Mesothelial cell of epicardium (in vitro differentiated cells): ENCODE results near the gene CDKAL1. TPM values are rescaled to one million over a fixed set of nuclear protein-coding genes. Genes with fewer than 3 reads are reported as not detected.

Experiments
- DNase-seq, 2 experiments: peaks; one replicate each; pipeline ENCODE4 v3.0.0; 2021; ENCODE audit warnings: low spot score in 2 of 2; ENCODE audit not compliant: unreplicated experiment in 2 of 2
- H3K27ac Mint-ChIP-seq: 2 replicates; pipeline ENCODE4 v1.8.0; 2021; ENCODE audit warnings: mixed read lengths
- H3K27me3 Mint-ChIP-seq: 2 replicates; pipeline ENCODE4 v1.8.0; 2021; ENCODE audit warnings: low read depth, mixed read lengths
- H3K36me3 Mint-ChIP-seq: 2 replicates; pipeline ENCODE4 v1.8.0; 2021; ENCODE audit warnings: mixed read lengths
- H3K4me1 Mint-ChIP-seq: 2 replicates; pipeline ENCODE4 v1.8.0; 2021; ENCODE audit warnings: mixed read lengths
- H3K4me3 Mint-ChIP-seq: 2 replicates; pipeline ENCODE4 v1.8.0; 2021; ENCODE audit warnings: mild to moderate bottlenecking, moderate library complexity, mixed read lengths
- H3K9me3 Mint-ChIP-seq: 2 replicates; pipeline ENCODE4 v1.8.0; 2021; ENCODE audit warnings: mixed read lengths
- total RNA-seq: library from RNA; stranded (reverse); gene quantifications from 3 replicates; pipeline ENCODE4 v1.2.1, GENCODE V29; 2021
- TF ChIP-seq, protein P1 (sequence below): fragments of 200-600 bp; sonication (generic); IDR thresholded peaks from one replicate; pipeline ENCODE4 v1.5.0; 2021; ENCODE audit warnings: antibody characterized with exemption; ENCODE audit not compliant: unreplicated experiment

CDKAL1 gene
- total RNA-seq, 1 donor from 2014 or later: 22.6 TPM

DNA sequence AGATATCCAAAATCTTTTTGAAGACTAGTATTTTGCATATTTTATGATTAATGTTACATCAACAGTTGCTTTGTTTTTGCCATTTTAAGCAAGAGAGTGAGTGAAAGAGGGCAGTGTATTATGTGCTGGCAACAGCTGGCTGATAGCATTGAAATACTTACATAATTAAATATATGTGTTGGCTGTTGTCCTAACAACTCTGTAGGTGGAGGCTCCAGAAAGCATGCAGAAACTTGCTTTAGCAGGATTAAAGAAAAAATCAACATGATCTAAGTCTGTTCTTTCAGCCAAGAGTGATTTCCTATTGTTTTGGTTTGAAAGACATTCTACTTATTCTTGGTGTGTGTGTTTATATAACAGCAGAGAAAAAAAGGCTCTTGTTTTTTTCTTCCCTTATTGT is 127.5 kb downstream of the CDKAL1 start:
- H3K27ac Mint-ChIP-seq: peak overlapping the region; percentile 62
- TF ChIP-seq, protein P1, sequence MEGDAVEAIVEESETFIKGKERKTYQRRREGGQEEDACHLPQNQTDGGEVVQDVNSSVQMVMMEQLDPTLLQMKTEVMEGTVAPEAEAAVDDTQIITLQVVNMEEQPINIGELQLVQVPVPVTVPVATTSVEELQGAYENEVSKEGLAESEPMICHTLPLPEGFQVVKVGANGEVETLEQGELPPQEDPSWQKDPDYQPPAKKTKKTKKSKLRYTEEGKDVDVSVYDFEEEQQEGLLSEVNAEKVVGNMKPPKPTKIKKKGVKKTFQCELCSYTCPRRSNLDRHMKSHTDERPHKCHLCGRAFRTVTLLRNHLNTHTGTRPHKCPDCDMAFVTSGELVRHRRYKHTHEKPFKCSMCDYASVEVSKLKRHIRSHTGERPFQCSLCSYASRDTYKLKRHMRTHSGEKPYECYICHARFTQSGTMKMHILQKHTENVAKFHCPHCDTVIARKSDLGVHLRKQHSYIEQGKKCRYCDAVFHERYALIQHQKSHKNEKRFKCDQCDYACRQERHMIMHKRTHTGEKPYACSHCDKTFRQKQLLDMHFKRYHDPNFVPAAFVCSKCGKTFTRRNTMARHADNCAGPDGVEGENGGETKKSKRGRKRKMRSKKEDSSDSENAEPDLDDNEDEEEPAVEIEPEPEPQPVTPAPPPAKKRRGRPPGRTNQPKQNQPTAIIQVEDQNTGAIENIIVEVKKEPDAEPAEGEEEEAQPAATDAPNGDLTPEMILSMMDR: no peak
- no peaks in the 10 kb centered on the region for H3K36me3 Mint-ChIP-seq
- H3K27me3 Mint-ChIP-seq: no peaks in the 10 kb centered on the region
- peaks cover 71% of the 10 kb centered on the region for H3K4me1 Mint-ChIP-seq
- H3K9me3 Mint-ChIP-seq: no peaks in the 10 kb centered on the region
- no peak overlapping the region for H3K4me3 Mint-ChIP-seq
- DNase-seq: no peak

DNA sequence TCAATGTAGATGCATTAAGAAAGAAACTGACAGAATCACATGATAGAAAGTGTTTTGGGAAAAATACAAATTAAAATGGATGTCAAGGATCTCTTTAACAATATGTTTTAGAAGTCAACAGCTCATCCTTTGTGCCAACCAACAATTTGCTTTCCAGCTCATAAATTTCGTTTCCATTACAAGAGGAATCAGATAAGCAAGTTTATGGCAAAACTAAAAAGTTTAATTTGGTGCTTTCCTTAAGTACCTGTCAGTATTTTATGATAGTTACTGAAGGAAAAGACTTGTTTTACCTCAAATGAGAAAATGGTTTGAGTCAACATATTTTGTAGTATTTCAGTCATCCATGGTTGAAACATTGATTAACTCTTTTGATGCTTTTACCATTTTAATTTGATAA is 130.0 kb downstream of the CDKAL1 start:
- Mint-ChIP-seq H3K4me1 (peaks cover 59% of the 10 kb centered on the region), H3K9me3 (no peaks in the 10 kb centered on the region), H3K4me3 (no peak overlapping the region), H3K27ac (no peak overlapping the region), H3K36me3 (no peaks in the 10 kb centered on the region), H3K27me3 (no peaks in the 10 kb centered on the region)
- TF ChIP-seq, protein P1: no peak
- DNase-seq: no peak

DNA sequence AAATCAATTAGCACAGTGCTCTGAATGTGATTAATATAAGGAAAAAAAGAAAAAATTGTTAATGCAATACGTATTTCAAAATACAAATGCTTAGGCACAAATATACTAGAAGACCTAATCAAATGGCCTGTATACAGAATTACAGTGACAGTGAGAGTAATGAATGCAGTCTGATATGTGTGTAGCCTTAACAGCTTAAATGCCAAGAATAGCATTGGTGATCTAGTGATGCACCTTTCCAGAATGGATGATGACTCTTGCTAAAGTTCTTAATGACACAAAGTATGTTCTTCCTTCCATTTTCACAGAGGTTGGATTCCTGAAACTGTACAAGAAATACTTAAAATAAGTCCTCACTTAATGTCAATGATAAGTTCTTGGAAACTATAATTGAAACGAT is 131.0 kb downstream of the CDKAL1 start:
- H3K27ac Mint-ChIP-seq: no peak overlapping the region
- TF ChIP-seq, protein P1: no peak
- H3K27me3 Mint-ChIP-seq: no peaks in the 10 kb centered on the region
- H3K9me3 Mint-ChIP-seq: no peaks in the 10 kb centered on the region
- no peak for DNase-seq
- H3K4me1 Mint-ChIP-seq: peaks cover 52% of the 10 kb centered on the region
- no peaks in the 10 kb centered on the region for H3K36me3 Mint-ChIP-seq
- no peak overlapping the region for H3K4me3 Mint-ChIP-seq

DNA sequence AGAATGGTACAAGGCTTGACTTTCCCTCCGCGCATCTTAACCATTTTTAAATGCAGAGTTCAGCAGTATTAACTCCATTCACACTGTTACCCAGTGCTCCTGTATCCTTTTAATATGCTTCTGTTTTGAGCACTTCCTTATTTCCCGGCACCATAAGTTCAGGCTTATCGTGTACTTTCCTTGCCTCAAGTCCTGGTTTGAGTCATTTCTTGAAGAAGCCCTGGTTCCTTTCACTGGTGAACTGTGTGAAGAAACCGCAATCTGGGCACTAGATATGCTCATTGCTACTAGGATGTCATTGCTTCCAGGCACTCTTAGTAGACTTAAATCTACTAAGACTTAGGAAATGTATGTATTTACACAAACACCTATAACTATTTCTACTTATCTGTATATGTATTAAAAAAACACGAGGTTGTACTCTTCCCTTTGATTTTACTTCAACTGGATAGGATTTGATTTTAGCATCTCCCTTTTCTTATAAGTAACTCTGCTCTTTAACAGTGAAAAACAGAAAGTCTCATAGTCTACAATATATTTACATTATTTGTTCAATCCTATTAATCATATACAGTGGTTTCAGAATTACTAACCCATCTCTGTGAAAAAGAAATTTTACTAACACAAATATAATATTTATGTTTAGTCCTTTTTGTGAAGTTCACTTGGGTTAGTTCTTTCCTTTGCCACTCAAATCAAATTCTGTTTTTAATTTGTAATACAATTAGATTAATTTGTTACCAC is 135.5 kb downstream of the CDKAL1 start:
- no peak overlapping the region for H3K4me3 Mint-ChIP-seq
- TF ChIP-seq, protein P1: no peak
- DNase-seq: no peak
- H3K4me1 Mint-ChIP-seq: peaks cover 20% of the 10 kb centered on the region
- H3K9me3 Mint-ChIP-seq: peaks cover 5% of the 10 kb centered on the region
- H3K36me3 Mint-ChIP-seq: peaks cover 3% of the 10 kb centered on the region
- no peaks in the 10 kb centered on the region for H3K27me3 Mint-ChIP-seq
- H3K27ac Mint-ChIP-seq: no peak overlapping the region

DNA sequence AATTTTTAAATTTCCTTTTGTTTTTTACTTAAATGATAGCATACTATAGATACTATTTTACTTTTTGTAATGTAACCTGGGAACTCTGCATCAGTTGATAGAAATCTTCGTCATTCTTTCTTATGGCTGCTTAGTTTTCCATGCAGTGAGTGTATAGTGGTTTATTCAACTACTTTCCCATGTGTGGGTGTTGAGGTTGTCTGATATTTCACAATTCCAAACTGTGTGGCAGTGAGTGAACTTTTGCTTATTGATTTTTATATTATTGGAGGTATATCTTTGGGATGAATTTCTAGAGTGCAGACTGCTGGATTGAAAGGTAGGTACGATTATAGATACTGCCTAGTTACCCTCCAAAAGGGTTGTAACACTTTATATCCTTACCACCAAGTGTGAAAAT is 136.5 kb downstream of the CDKAL1 start:
- Mint-ChIP-seq H3K4me1 (peaks cover 20% of the 10 kb centered on the region), H3K4me3 (no peak overlapping the region), H3K27me3 (no peaks in the 10 kb centered on the region), H3K27ac (no peak overlapping the region), H3K36me3 (peaks cover 3% of the 10 kb centered on the region), H3K9me3 (peaks cover 5% of the 10 kb centered on the region)
- TF ChIP-seq, protein P1: no peak
- no peak for DNase-seq
